Thoracic aorta (tissue), 2 donors: Measurements from ENCODE around the gene TMEM91. TPM values are rescaled to one million over a fixed set of nuclear protein-coding genes. Genes with fewer than 3 reads are reported as not detected.

ENCODE experiments used
- ATAC-seq: fragments of 150-250 bp; one replicate; pipeline ENCODE4 v1.8.0; 2017; ENCODE audit warnings: low read depth; ENCODE audit not compliant: insufficient number of reproducible peaks, low FRiP score
- DNase-seq: peaks from one replicate; pipeline ENCODE4 v3.0.0-alpha.2; 2020; ENCODE audit warnings: low spot score
- H3K27ac ChIP-seq, 2 donors: fragments of 200-600 bp; sonication (generic); 1 replicate in 1 of 2; 2 replicates in 1 of 2; pipeline ENCODE4 v1.5.1; 2016; ENCODE audit warnings: mild to moderate bottlenecking in 2 of 2, moderate library complexity in 2 of 2
- H3K27me3 ChIP-seq: fragments of 200-600 bp; sonication (generic); replicated peaks from 2 replicates; pipeline ENCODE4 v1.6.0; 2016; ENCODE audit warnings: mild to moderate bottlenecking; ENCODE audit not compliant: insufficient read depth
- H3K36me3 ChIP-seq: fragments of 200-600 bp; sonication (generic); one replicate; pipeline ENCODE4 v1.5.1; 2016
- H3K4me1 ChIP-seq, 2 donors: fragments of 200-600 bp; sonication (generic); 1 replicate in 1 of 2; 2 replicates in 1 of 2; pipeline versions ENCODE4 v1.5.1 to v1.6.0; 2016; ENCODE audit warnings: low read depth in 2 of 2, mild to moderate bottlenecking in 1 of 2; ENCODE audit not compliant: control insufficient read depth in 1 of 2
- H3K4me3 ChIP-seq: fragments of 200-600 bp; sonication (generic); 2 replicates; pipeline ENCODE4 v1.5.1; 2016; ENCODE audit warnings: mild to moderate bottlenecking
- H3K9me3 ChIP-seq: fragments of 200-600 bp; sonication (generic); 2 replicates; pipeline ENCODE4 v1.5.1; 2016
- CTCF ChIP-seq: fragments of 200-600 bp; sonication (generic); IDR thresholded peaks from one replicate; pipeline ENCODE4 v1.5.1; 2019; ENCODE audit warnings: antibody characterized with exemption
- total RNA-seq, 2 donors: library from RNA; depleted of rRNA; stranded (reverse); fragments of >200 nt; gene quantifications; one replicate each; pipeline versions ENCODE4 v1.1.0 to v1.2.3, GENCODE V29; 2016

Gene TMEM91
- total RNA-seq, 2 donors from 2014 or later: 20.0 to 44.0 TPM

- ATAC-seq: no peak
Observed at GRCh38 chr19:41411968-41412265, 35.6 kb downstream of the TMEM91 start.

GRCh38 chr19:41412953-41413352, 36.6 kb downstream of the TMEM91 start:
- Histone ChIP-seq H3K9me3 (no peaks in the 10 kb centered on the region), H3K27ac (no peak overlapping the region), H3K36me3 (peaks cover 52% of the 10 kb centered on the region), H3K27me3 (no peaks in the 10 kb centered on the region), H3K4me1 (peaks cover 7 to 24% of the 10 kb centered on the region in 2 donors), H3K4me3 (no peak overlapping the region)
- no peak for TF ChIP-seq CTCF
- ATAC-seq (no peak), DNase-seq (no peak)

More at GRCh38 chr19:41411968-41412265, 35.6 kb downstream of the TMEM91 start:
- peaks cover 46% of the 10 kb centered on the region for H3K36me3 ChIP-seq
- no peaks in the 10 kb centered on the region for H3K27me3 ChIP-seq
- no peak for DNase-seq
- no peaks in the 10 kb centered on the region for H3K9me3 ChIP-seq
- peaks cover 7 to 24% of the 10 kb centered on the region in 2 donors for H3K4me1 ChIP-seq
- H3K4me3 ChIP-seq: no peak overlapping the region
- no peak overlapping the region for H3K27ac ChIP-seq
- TF ChIP-seq CTCF: no peak

GRCh38 chr19:41413947-41414346, 37.6 kb downstream of the TMEM91 start:
- H3K27me3 ChIP-seq: no peaks in the 10 kb centered on the region
- no peak for TF ChIP-seq CTCF
- peaks cover 55% of the 10 kb centered on the region for H3K36me3 ChIP-seq
- DNase-seq: no peak
- H3K4me1 ChIP-seq: peaks cover 5 to 14% of the 10 kb centered on the region in 2 donors
- no peaks in the 10 kb centered on the region for H3K9me3 ChIP-seq
- no peak overlapping the region for H3K4me3 ChIP-seq
- H3K27ac ChIP-seq: no peak overlapping the region
- no peak for ATAC-seq

GRCh38 chr19:41414461-41414860, 38.1 kb downstream of the TMEM91 start:
- Histone ChIP-seq H3K4me3 (no peak overlapping the region), H3K27me3 (no peaks in the 10 kb centered on the region), H3K27ac (no peak overlapping the region), H3K9me3 (no peaks in the 10 kb centered on the region), H3K36me3 (peaks cover 60% of the 10 kb centered on the region), H3K4me1 (peaks cover 0 to 8% of the 10 kb centered on the region in 2 donors)
- no peak for DNase-seq
- ATAC-seq: no peak
- TF ChIP-seq CTCF: no peak

- no peaks in the 10 kb centered on the region for H3K9me3 ChIP-seq
- ATAC-seq (no peak), DNase-seq (no peak)
- no peak overlapping the region for H3K4me3 ChIP-seq
- peaks cover 66% of the 10 kb centered on the region for H3K36me3 ChIP-seq
- TF ChIP-seq CTCF: no peak
- H3K27ac ChIP-seq: no peak overlapping the region
- no peaks in the 10 kb centered on the region for H3K27me3 ChIP-seq
- peaks cover 0 to 1% of the 10 kb centered on the region in 2 donors for H3K4me1 ChIP-seq
Observed at GRCh38 chr19:41415154-41415571, 38.8 kb downstream of the TMEM91 start.
